PC-3 (cell line): ENCODE data around the gene FAM120AOS. TPM values are rescaled to one million over a fixed set of nuclear protein-coding genes. Genes with fewer than 3 reads are reported as not detected.

Experiments used
- ATAC-seq: fragments of 200-7000 bp; cut with Tn5 transposase; 2 replicates; pipeline ENCODE4 v1.9.1; 2020; ENCODE audit warnings: mild to moderate bottlenecking, moderate library complexity
- BruUV-seq: library from RNA; stranded (reverse); fragments of 400-500 nt; replicated peaks from 2 replicates; lab custom pipeline; 2021; lab: Mats Ljungman, UMichigan
- CTCF ChIA-PET: fragments of 300-600 bp; sonication (Branson Sonifier 250); formaldehyde crosslinking; loops from one replicate; lab custom pipeline; 2022; ENCODE audit warnings: antibody characterized with exemption; lab: Charles Lee
- POLR2A ChIA-PET: fragments of 300-600 bp; sonication (Branson Sonifier 250); formaldehyde crosslinking; loops from one replicate; lab custom pipeline; 2022; ENCODE audit warnings: antibody characterized with exemption; ENCODE audit not compliant: unreplicated experiment; lab: Charles Lee
- DNase-seq: peaks from one replicate; pipeline ENCODE4 v3.0.0-alpha.2; 2015
- H2AFZ ChIP-seq: fragments of 300-600 bp; sonication (generic); 2 replicates; pipeline ENCODE4 v1.6.0; 2016; ENCODE audit warnings: antibody characterized with exemption, low read length
- H3F3A ChIP-seq: fragments of 300-600 bp; sonication (generic); one replicate; pipeline ENCODE4 v1.6.0; 2017; ENCODE audit warnings: antibody characterized with exemption, low read length, control low read depth, mild to moderate bottlenecking; ENCODE audit not compliant: unreplicated experiment
- H3K27ac ChIP-seq: fragments of 300-600 bp; sonication (generic); 2 replicates; pipeline ENCODE4 v1.5.1; 2016; ENCODE audit warnings: mild to moderate bottlenecking, low read length
- H3K27me3 ChIP-seq: fragments of 300-600 bp; sonication (generic); 2 replicates; pipeline ENCODE4 v1.6.1; 2016; ENCODE audit warnings: low read length, mixed read lengths
- H3K36me3 ChIP-seq: fragments of 300-600 bp; sonication (generic); 2 replicates; pipeline ENCODE4 v1.6.1; 2016; ENCODE audit warnings: low read depth, mixed run types, low read length, mixed read lengths
- H3K4me1 ChIP-seq: fragments of 300-600 bp; sonication (generic); 2 replicates; pipeline ENCODE4 v1.5.1; 2016; ENCODE audit warnings: low read length; ENCODE audit not compliant: insufficient read depth
- H3K4me2 ChIP-seq: fragments of 300-600 bp; sonication (generic); 2 replicates; pipeline ENCODE4 v1.6.0; 2016; ENCODE audit warnings: low read length
- H3K4me3 ChIP-seq: fragments of 300-600 bp; sonication (generic); 2 replicates; pipeline ENCODE4 v1.5.1; 2016; ENCODE audit warnings: mild to moderate bottlenecking, low read length, mixed read lengths
- H3K79me2 ChIP-seq: fragments of 300-600 bp; sonication (generic); 2 replicates; pipeline ENCODE4 v1.6.1; 2017; ENCODE audit warnings: low read length, mixed read lengths
- H3K9ac ChIP-seq: fragments of 300-600 bp; sonication (generic); 2 replicates; pipeline ENCODE4 v1.6.0; 2016; ENCODE audit warnings: mild to moderate bottlenecking, low read length
- H3K9me2 ChIP-seq: fragments of 300-600 bp; sonication (generic); replicated peaks from 2 replicates; pipeline ENCODE4 v1.6.1; 2016; ENCODE audit warnings: mixed run types, low read length, mixed read lengths
- H3K9me3 ChIP-seq: fragments of 300-600 bp; sonication (generic); 2 replicates; pipeline ENCODE4 v1.6.1; 2016; ENCODE audit warnings: low read length, mixed read lengths
- H4K20me1 ChIP-seq: fragments of 300-600 bp; sonication (generic); 2 replicates; pipeline ENCODE4 v1.6.1; 2016; ENCODE audit warnings: low read length, mixed read lengths
- CTCF ChIP-seq: fragments of 300-600 bp; sonication (generic); conservative IDR thresholded peaks from 2 replicates; pipeline ENCODE4 v1.5.1; 2017; ENCODE audit warnings: antibody characterized with exemption, low read depth, mild to moderate bottlenecking, low read length
- EZH2 ChIP-seq: fragments of 300-600 bp; sonication (generic); IDR thresholded peaks from one replicate; pipeline ENCODE4 v1.6.1; 2017; ENCODE audit warnings: antibody characterized with exemption, mild to moderate bottlenecking, low read length; ENCODE audit not compliant: unreplicated experiment
- EZH2phosphoT487 ChIP-seq: fragments of 300-600 bp; sonication (generic); IDR thresholded peaks from 2 replicates; pipeline ENCODE4 v1.6.1; 2018; ENCODE audit warnings: mild to moderate bottlenecking, antibody characterized with exemption, low read length, borderline replicate concordance
- intact Hi-C: fragments of 100-400 bp; cut with micrococcal nuclease; formaldehyde crosslinking; loops from 2 replicates; pipeline ENCODE4 v1.9.0; 2023
- total RNA-seq: library from RNA; depleted of rRNA; stranded (reverse); fragments of >200 nt; gene quantifications from 2 replicates; pipeline ENCODE4 v1.2.3, GENCODE V29; 2014

FAM120AOS gene
- total RNA-seq, 1 experiment from 2014 or later, result 39.8 TPM

- H3K9me2 ChIP-seq, result no peaks in the 10 kb centered on the region
- intact Hi-C loops, result no loop called here
- no peak overlapping the region for H3K9ac ChIP-seq
- ChIA-PET POLR2A (no interaction called here), CTCF (interaction anchor here (0.6 kb wide), 1 partner anchor 54 kb away, joined by 3 read pairs; no protein-coding TSS in a partner anchor)
- no peak for TF ChIP-seq EZH2phosphoT487
- no peak for TF ChIP-seq CTCF
- TF ChIP-seq EZH2, result no peak
- H3F3A ChIP-seq, result no peaks in the 10 kb centered on the region
- peaks cover 11% of the 10 kb centered on the region; the same call in 1 of the 2 replicates for H3K36me3 ChIP-seq
- no peaks in the 10 kb centered on the region for H3K27me3 ChIP-seq
- H3K4me1 ChIP-seq, result peaks cover 14% of the 10 kb centered on the region
- peaks cover 29% of the 10 kb centered on the region for H4K20me1 ChIP-seq
- H2AFZ ChIP-seq, result no peak overlapping the region
- H3K27ac ChIP-seq, result peak overlapping the region; percentile 30; the same call in 1 of the 2 replicates
- no peaks in the 10 kb centered on the region for H3K9me3 ChIP-seq
- ATAC-seq (peak; percentile 84), DNase-seq (peak; percentile 84)
- BruUV-seq, result no TSS peak
- no peak overlapping the region for H3K4me2 ChIP-seq
- H3K79me2 ChIP-seq, result peaks cover 91% of the 10 kb centered on the region
- no peak overlapping the region for H3K4me3 ChIP-seq
These were observed 20.0 kb upstream of the FAM120AOS start for GRCh38 chr9:93473411-93473810.

- H3K27me3 ChIP-seq, result no peaks in the 10 kb centered on the region
- no peaks in the 10 kb centered on the region for H3K9me3 ChIP-seq
- H3K9me2 ChIP-seq, result no peaks in the 10 kb centered on the region
- no peak overlapping the region for H3K9ac ChIP-seq
- CTCF ChIA-PET, result no interaction called here
- no peak for ATAC-seq
- TF ChIP-seq EZH2 (no peak), EZH2phosphoT487 (no peak), CTCF (no peak)
- H3K4me3 ChIP-seq, result no peak overlapping the region
- H3K27ac ChIP-seq, result no peak overlapping the region
- H4K20me1 ChIP-seq, result peaks cover 40% of the 10 kb centered on the region
- H3K4me1 ChIP-seq, result peaks cover 36% of the 10 kb centered on the region
- H3K79me2 ChIP-seq, result peaks cover 94% of the 10 kb centered on the region
- peaks cover 8% of the 10 kb centered on the region; the same call in 1 of the 2 replicates for H3K36me3 ChIP-seq
- no peak for DNase-seq
- no peaks in the 10 kb centered on the region for H3F3A ChIP-seq
- POLR2A ChIA-PET, result no interaction called here
- H2AFZ ChIP-seq, result no peak overlapping the region
- BruUV-seq, result no TSS peak
- intact Hi-C loops, result no loop called here
- no peak overlapping the region for H3K4me2 ChIP-seq
These were observed 17.7 kb upstream of the FAM120AOS start for GRCh38 chr9:93471124-93471523.

GRCh38 chr9:93470391-93470790, 17.0 kb upstream of the FAM120AOS start:
- ChIA-PET POLR2A (no interaction called here), CTCF (no interaction called here)
- intact Hi-C loops, result no loop called here
- no peak for TF ChIP-seq EZH2
- TF ChIP-seq CTCF, result no peak
- TF ChIP-seq EZH2phosphoT487, result no peak
- Histone ChIP-seq H3K36me3 (0 out of 2 replicates have a peak, but pooled peaks cover 6% of the 10 kb centered on the region), H3F3A (no peaks in the 10 kb centered on the region), H3K9ac (no peak overlapping the region), H3K4me3 (no peak overlapping the region), H3K27me3 (no peaks in the 10 kb centered on the region), H3K79me2 (peaks cover 94% of the 10 kb centered on the region), H2AFZ (no peak overlapping the region), H3K9me3 (no peaks in the 10 kb centered on the region), H4K20me1 (peaks cover 41% of the 10 kb centered on the region), H3K4me1 (peaks cover 36% of the 10 kb centered on the region), H3K9me2 (no peaks in the 10 kb centered on the region), H3K4me2 (no peak overlapping the region), H3K27ac (no peak overlapping the region)
- DNase-seq (no peak), ATAC-seq (no peak)
- no TSS peak for BruUV-seq
